ENCODE measurements around the gene SLC25A43.
"Not testable (repeated sequence)": the region's sequence is repeated elsewhere in the genome, so short reads cannot be mapped to it uniquely, and the experiment has no call there.

Gene SLC25A43

DNA sequence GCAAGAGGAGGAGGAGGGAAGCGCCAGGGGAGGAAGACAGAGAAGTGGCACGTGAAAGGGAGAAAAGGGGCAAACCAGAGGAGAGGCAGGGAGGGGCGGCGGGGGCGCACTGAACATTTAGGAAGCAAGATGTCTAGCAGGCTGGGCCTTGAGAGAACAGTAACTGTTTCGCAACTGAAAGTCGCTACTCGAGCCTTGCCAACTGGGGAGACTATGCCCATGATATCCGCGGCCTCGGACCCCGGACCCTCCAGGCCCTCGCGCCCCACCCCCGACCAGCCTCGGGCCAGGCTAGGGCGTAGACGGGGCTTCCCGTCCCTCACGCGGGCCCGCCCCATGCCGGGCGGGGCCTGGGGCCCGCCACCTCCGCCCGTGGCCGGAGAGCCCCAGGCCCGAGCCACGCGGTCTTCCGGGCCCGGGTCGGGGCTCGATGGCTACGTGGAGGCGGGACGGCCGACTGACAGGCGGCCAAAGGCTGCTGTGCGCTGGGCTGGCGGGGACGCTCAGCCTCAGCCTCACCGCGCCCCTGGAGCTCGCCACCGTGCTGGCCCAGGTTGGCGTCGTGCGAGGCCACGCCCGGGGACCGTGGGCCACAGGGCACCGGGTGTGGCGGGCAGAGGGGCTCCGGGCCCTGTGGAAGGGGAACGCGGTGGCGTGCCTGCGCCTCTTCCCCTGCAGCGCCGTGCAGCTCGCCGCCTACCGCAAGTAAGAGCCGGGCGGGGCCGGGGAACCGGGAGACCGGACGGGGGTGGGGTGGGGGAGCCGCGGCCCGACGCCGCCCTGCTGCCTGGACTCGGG lies at the start of gene SLC25A43:
Gene SLC25A43, plus strand, starts transcription at position 363 of the 798 bp plus-strand sequence. Its CDS starts 68 bp downstream, at position 431.
- in situ Hi-C loops (cut with HindIII; ENCODE audit: low sequenced_read_pairs): no loop called here

- in situ Hi-C loops (cut with HindIII; ENCODE audit: low sequenced_read_pairs): no loop called here
Observed at GRCh38 chrX:119359618-119360382, 39.3 kb upstream of the SLC25A43 start.

- in situ Hi-C loops (cut with HindIII; ENCODE audit: low sequenced_read_pairs): not testable (repeated sequence)
Observed at GRCh38 chrX:119361451-119361850, 37.7 kb upstream of the SLC25A43 start.

DNA sequence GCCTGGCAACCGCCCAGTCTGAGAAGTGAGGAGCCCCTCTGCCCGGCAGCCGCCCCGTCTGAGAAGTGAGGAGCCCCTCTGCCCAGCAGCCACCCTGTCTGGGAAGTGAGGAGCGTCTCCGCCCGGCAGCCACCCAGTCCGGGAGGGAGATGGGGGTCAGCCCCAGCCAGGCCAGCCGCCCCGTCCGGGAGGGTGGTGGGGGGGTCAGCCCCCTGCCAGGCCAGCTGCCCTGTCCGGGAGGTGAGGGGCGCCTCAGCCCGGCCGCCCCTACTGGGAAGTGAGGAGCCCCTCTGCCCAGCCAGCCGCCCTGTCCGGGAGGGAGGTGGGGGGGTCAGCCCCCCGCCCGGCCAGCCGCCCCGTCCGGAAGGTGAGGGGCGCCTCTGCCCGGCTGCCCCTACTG lies 37.1 kb upstream of the SLC25A43 start:
- in situ Hi-C loops (cut with HindIII; ENCODE audit: low sequenced_read_pairs): not testable (repeated sequence)

- in situ Hi-C loops (cut with HindIII; ENCODE audit: low sequenced_read_pairs): no loop called here
Observed at GRCh38 chrX:119363391-119363790, 35.7 kb upstream of the SLC25A43 start.

DNA sequence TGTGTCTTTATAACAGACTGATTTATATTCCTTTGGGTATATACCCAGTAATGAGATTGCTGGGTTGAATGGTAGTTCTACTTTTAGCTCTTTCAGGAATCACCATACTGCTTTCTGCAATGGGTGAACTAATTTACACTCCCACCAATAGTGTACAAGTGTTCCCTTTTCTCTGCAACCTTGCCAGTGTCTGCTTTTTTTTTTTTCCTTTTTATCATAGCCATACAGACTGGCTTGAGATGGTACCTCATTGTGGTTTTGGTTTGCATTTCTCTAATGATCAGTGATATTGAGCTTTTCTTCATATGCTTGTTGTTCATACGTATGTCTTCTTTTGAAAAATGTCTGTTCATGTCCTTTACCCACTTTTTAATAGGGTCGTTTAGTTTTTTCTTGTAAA lies 27.3 kb upstream of the SLC25A43 start:
- in situ Hi-C loops (cut with HindIII; ENCODE audit: low sequenced_read_pairs): not testable (repeated sequence)

DNA sequence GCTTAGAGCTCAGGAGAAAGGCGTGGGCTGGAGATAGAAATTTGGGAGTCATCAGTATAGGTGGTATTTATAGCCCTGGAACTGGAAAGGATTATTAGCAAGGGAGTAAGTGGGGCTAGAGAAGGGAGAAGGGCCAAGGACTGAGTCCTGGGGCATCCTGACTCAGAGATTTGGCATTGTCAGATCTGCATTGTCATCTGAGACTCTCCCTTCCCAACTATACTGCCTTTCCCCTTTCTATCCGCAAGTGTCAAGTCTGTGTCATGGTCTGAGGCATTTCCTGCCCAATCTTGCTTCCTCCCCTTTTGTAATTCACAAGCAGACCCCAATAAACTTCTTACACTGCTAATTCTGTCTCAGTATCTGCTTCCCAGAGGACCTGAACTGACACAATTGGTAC lies 24.4 kb upstream of the SLC25A43 start:
- in situ Hi-C loops (cut with HindIII; ENCODE audit: low sequenced_read_pairs): no loop called here

GRCh38 chrX:119375561-119375960 lies 23.6 kb upstream of the SLC25A43 start:
- in situ Hi-C loops (cut with HindIII; ENCODE audit: low sequenced_read_pairs): no loop called here

- in situ Hi-C loops (cut with HindIII; ENCODE audit: low sequenced_read_pairs): no loop called here
Observed at GRCh38 chrX:119376312-119376711, 22.8 kb upstream of the SLC25A43 start.

GRCh38 chrX:119381349-119381944 lies 17.7 kb upstream of the SLC25A43 start:
- in situ Hi-C loops (cut with HindIII; ENCODE audit: low sequenced_read_pairs): no loop called here

GRCh38 chrX:119382606-119383005 lies 16.5 kb upstream of the SLC25A43 start:
- in situ Hi-C loops (cut with HindIII; ENCODE audit: low sequenced_read_pairs): no loop called here

DNA sequence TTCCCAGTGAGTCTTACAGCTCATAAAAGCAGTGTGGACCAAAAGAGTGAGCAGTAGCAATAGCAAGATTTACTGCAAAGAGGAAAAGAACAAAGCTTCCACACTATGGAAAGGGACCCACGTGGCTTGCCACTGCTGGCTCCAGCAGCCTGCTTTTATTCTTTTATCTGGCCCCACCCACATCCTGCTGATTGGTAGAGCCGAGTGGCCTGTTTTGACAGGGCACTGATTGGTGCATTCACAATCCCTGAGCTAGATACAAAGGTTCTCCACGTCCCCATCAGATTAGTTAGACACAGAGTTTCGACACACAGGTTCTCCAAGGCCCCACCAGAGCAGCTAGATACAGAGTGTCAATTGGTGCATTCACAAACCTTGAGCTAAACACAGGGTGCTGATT lies 12.5 kb upstream of the SLC25A43 start:
- in situ Hi-C loops (cut with HindIII; ENCODE audit: low sequenced_read_pairs): not testable (repeated sequence)

DNA sequence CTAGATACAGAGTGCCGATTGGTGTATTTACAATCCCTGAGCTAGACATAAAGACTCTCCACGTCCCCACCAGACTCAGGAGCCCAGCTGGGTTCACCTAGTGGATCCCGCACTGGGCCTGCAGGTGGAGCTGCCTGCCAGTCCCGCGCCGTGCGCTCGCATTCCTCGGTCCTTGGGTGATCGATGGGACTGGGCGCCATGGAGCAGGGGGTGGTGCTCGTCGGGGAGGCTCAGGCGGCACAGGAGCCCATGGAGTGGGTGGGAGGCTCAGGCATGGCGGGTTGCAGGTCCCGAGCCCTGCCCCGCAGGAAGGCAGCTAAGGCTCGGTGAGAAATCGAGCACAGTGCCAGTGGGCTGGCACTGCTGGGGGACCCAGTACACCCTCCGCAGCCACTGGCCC lies 11.7 kb upstream of the SLC25A43 start:
- in situ Hi-C loops (cut with HindIII; ENCODE audit: low sequenced_read_pairs): not testable (repeated sequence)

DNA sequence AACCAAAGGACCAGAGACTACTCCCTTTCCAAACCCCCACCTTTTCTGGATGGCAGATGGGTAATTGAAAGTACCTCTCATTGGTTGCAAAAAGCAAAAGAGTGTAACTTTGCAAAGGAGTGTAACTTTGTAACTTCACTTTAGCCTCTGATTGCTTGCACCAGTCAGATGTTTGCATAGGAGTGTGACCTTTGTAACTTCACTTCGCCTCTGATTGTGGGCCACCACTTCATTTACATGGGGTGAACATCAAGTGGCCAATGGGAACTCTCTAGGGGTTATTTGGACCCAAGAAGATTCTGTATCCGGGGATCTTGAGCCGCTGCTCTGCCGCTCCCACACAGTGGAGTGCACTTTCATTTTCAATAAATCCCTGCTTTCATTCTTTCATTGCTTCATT lies 9.9 kb upstream of the SLC25A43 start:
- in situ Hi-C loops (cut with HindIII; ENCODE audit: low sequenced_read_pairs): no loop called here

GRCh38 chrX:119389871-119390501 lies 9.2 kb upstream of the SLC25A43 start:
- in situ Hi-C loops (cut with HindIII; ENCODE audit: low sequenced_read_pairs): no loop called here

- in situ Hi-C loops (cut with HindIII; ENCODE audit: low sequenced_read_pairs): no loop called here
Observed at GRCh38 chrX:119391279-119391678, 7.9 kb upstream of the SLC25A43 start.

GRCh38 chrX:119393144-119393543 lies 6.0 kb upstream of the SLC25A43 start:
- in situ Hi-C loops (cut with HindIII; ENCODE audit: low sequenced_read_pairs): no loop called here

DNA sequence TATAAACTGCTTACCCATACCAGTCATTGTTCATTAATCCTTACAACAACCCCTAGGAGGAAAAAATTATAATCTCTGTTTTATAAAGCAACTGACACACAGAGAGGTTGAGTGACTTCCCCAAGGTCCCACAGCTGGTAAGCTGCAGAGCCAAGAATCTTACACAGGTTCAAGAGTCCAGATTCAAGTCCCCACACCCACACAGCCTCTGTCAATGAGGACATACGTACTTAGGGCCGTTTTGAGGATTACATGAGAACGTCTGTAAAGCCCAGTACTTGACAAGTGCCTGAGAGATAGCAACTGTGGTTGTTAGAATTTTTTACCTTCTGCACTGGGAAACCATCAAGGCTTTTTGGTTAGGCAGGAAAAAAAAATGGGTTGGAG lies 556 bp upstream of the SLC25A43 start:
- in situ Hi-C loops (cut with HindIII; ENCODE audit: low sequenced_read_pairs): no loop called here

- in situ Hi-C loops (cut with HindIII; ENCODE audit: low sequenced_read_pairs): no loop called here
Observed at GRCh38 chrX:119399772-119400101, 601 bp downstream of the SLC25A43 start.

DNA sequence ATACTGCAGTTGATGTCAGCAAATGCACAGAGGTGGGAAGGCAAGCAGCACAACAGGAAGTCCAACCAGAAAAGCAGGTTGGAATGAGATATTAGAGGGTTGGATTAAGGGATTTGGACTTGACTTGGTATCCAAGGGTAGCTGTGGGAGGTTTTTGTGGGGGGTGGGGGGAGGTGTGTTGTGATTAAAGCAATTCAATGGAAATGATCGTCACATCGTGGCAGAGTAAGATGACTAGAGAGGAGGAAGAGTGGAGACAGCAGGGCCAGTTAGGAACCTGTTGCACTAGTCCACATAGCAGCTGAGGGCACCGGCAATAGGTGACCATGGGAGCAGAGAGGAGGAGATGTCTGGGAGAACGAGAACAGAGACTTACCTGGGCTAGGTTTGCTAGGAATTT lies 2.4 kb downstream of the SLC25A43 start:
- in situ Hi-C loops (cut with HindIII; ENCODE audit: low sequenced_read_pairs): no loop called here

DNA sequence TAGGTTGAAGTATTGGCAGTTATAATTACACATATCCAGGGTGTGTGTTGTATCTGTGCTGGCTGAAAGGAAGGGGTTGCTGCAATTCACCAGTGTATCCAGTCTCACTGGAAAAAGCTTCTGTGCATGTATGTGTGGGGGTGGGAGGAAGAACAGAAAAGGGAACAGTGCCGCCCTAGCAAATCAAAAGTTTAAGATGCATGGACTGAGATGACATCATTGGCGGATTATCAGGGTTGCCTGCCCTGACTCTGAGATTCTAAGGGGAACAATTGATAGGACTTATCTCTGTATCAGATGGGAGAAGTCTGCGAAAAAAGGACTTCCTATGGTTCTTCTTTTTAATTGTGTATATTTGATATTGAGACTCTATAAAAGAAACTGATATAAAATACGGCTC lies 3.5 kb downstream of the SLC25A43 start:
- in situ Hi-C loops (cut with HindIII; ENCODE audit: low sequenced_read_pairs): no loop called here
